Prostate gland (tissue), 2 donors: Measurements from ENCODE around the gene IMPACT.

ENCODE experiments used
- CTCF ChIP-seq, 4 experiments: fragments of 200-600 bp in 2 of 4; fragments of 450-650 bp in 2 of 4; sonication (generic) in 2 of 4; IDR thresholded peaks; 1 replicate in 3 of 4; 2 replicates in 1 of 4; pipeline ENCODE4 v1.5.1; 2016 to 2019; ENCODE audit warnings: antibody characterized with exemption in 4 of 4, mild to moderate bottlenecking in 2 of 4, moderate library complexity in 2 of 4
- POLR2A ChIP-seq: fragments of 450-650 bp; IDR thresholded peaks from one replicate; pipeline ENCODE4 v1.6.1; 2016; ENCODE audit warnings: antibody characterized with exemption, mild to moderate bottlenecking
- POLR2AphosphoS5 ChIP-seq: sonication (generic); formaldehyde crosslinking; IDR thresholded peaks from one replicate; pipeline ENCODE4 v1.6.1; 2017; ENCODE audit warnings: antibody characterized with exemption

GRCh38 chr18:24408496-24408895 lies 18.0 kb upstream of the IMPACT start:
- TF ChIP-seq POLR2A (no peak), CTCF (IDR thresholded peaks at IDR 0.05) (no peak), POLR2AphosphoS5 (no peak)
